GM19397 (cell line): ENCODE measurements around the gene ZNG1B.
"Not testable (repeated sequence)": the region's sequence is repeated elsewhere in the genome, so short reads cannot be mapped to it uniquely, and the experiment has no call there.

Source experiments
- ATAC-seq: cut with Tn5 transposase; IDR thresholded peaks from one replicate; pipeline ENCODE4 v1.9.1; 2021; ENCODE audit warnings: mild to moderate bottlenecking, moderate library complexity; ENCODE audit not compliant: unreplicated experiment

ZNG1B gene

DNA sequence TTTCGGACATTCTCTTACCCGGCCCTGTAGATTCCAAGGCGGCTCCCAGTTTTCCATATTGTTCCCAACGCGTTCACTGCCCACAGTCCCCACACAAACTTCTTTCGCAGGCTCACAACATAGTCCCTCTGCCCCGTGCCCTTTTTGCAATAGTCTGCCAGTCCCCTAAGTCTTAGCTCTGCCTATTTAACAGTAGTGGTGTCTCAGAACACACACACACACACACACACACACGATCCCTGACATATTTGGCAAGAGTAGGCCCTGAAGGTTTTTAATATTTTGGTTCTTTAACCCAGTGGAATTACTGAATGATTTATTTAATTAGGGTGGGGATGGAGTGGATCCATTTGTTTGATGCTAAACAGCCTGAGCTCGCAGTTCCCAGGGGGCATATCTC lies 105.0 kb downstream of the ZNG1B start:
- ATAC-seq: not testable (repeated sequence)
